Keratinocyte (primary cell): Measurements from ENCODE around the gene AKT1S1. TPM values are rescaled to one million over a fixed set of nuclear protein-coding genes. Genes with fewer than 3 reads are reported as not detected.

Source experiments
- DNase-seq: peaks from one replicate; pipeline ENCODE4 v3.0.0-alpha.2; 2011; ENCODE audit warnings: low read depth, missing footprints, low spot score
- FAIRE-seq: peaks from 2 replicates; lab custom pipeline; 2011; peaks lifted over from hg19 to GRCh38; lab: Jason Lieb, UNC
- H2AFZ ChIP-seq: 2 replicates; pipeline ENCODE4 v1.6.0; 2012; ENCODE audit warnings: low read length, control low read depth, inconsistent platforms; ENCODE audit not compliant: control insufficient read depth
- H3K27ac ChIP-seq: 2 replicates; pipeline ENCODE4 v1.5.1; 2011; ENCODE audit warnings: low read length; ENCODE audit not compliant: control insufficient read depth, insufficient read depth
- H3K27me3 ChIP-seq: 3 replicates; pipeline ENCODE4 v1.6.0; 2011; ENCODE audit warnings: low read length; ENCODE audit not compliant: control insufficient read depth, insufficient read depth; ENCODE audit errors: extremely low read depth
- H3K36me3 ChIP-seq, 2 experiments: 2 replicates in 1 of 2; 3 replicates in 1 of 2; pipeline ENCODE4 v1.5.1; 2011; ENCODE audit warnings: low read length in 2 of 2, mild to moderate bottlenecking in 1 of 2; ENCODE audit not compliant: control insufficient read depth in 2 of 2, insufficient read depth in 2 of 2; ENCODE audit errors: extremely low read depth in 1 of 2
- H3K4me1 ChIP-seq: 3 replicates; pipeline ENCODE4 v1.5.1; 2011; ENCODE audit warnings: low read length; ENCODE audit not compliant: control insufficient read depth, insufficient read depth; ENCODE audit errors: extremely low read depth
- H3K4me2 ChIP-seq: 3 replicates; pipeline ENCODE4 v1.6.0; 2011; ENCODE audit warnings: low read depth, low read length; ENCODE audit not compliant: control insufficient read depth, insufficient read depth; ENCODE audit errors: extremely low read depth
- H3K4me3 ChIP-seq, 3 experiments: fragments of 200-600 bp in 1 of 3; sonication (generic) in 1 of 3; 2 replicates in 2 of 3; 3 replicates in 1 of 3; pipeline ENCODE4 v1.5.1; 2011 to 2016; ENCODE audit warnings: low read length in 3 of 3, mild to moderate bottlenecking in 3 of 3, control low read depth in 2 of 3, inconsistent platforms in 1 of 3, low read depth in 1 of 3, mixed read lengths in 1 of 3, mixed run types in 1 of 3, moderate library complexity in 1 of 3; ENCODE audit not compliant: control insufficient read depth in 2 of 3, insufficient read depth in 2 of 3; ENCODE audit errors: extremely low read depth in 1 of 3
- H3K79me2 ChIP-seq: 2 replicates; pipeline ENCODE4 v1.6.0; 2012; ENCODE audit warnings: low read length; ENCODE audit not compliant: control insufficient read depth, insufficient read depth
- H3K9ac ChIP-seq: 3 replicates; pipeline ENCODE4 v1.6.0; 2011; ENCODE audit warnings: low read length; ENCODE audit not compliant: control insufficient read depth, insufficient read depth; ENCODE audit errors: extremely low read depth
- H3K9me1 ChIP-seq: 3 replicates; pipeline ENCODE4 v1.6.0; 2011; ENCODE audit warnings: low read length; ENCODE audit not compliant: control insufficient read depth, insufficient read depth; ENCODE audit errors: extremely low read depth
- H3K9me3 ChIP-seq: 2 replicates; pipeline ENCODE4 v1.5.1; 2012; ENCODE audit warnings: low read depth, low read length; ENCODE audit not compliant: control insufficient read depth
- H4K20me1 ChIP-seq: 3 replicates; pipeline ENCODE4 v1.6.0; 2011; ENCODE audit warnings: low read length; ENCODE audit not compliant: control insufficient read depth, insufficient read depth; ENCODE audit errors: extremely low read depth
- CTCF ChIP-seq, 3 experiments: IDR thresholded peaks in 1 of 3; conservative IDR thresholded peaks in 1 of 3; optimal IDR thresholded peaks in 1 of 3; 2 replicates in 2 of 3; 3 replicates in 1 of 3; pipeline versions ENCODE3 to v1.5.1; 2011; ENCODE audit warnings: low read length in 3 of 3, mild to moderate bottlenecking in 3 of 3, moderate library complexity in 2 of 3, control low read depth in 1 of 3, inconsistent platforms in 1 of 3; ENCODE audit not compliant: insufficient read depth in 2 of 3; ENCODE audit errors: extremely low read depth in 1 of 3
- EZH2 ChIP-seq: IDR thresholded peaks from one replicate; pipeline ENCODE4 v1.6.1; 2012; ENCODE audit warnings: inconsistent platforms, mild to moderate bottlenecking, low read length, moderate library complexity
- dilution Hi-C: fragments of 300-500 bp; cut with MboI; formaldehyde crosslinking; loops from one replicate; pipeline ENCODE4 v1.7.0; 2020; ENCODE audit warnings: low sequenced_read_pairs; ENCODE audit not compliant: extremely low pct_ligation_motif_present
- polyA plus RNA-seq, 5 experiments: library from polyadenylated mRNA; depleted of rRNA in 3 of 5; stranded (reverse) in 3 of 5; stranded (forward) in 1 of 5; unstranded in 1 of 5; fragments of >200 nt; gene quantifications; 1 replicate in 1 of 5; 2 replicates in 3 of 5; 3 replicates in 1 of 5; pipeline versions ENCODE4 v1.2.1 to v1.2.3, GENCODE V29; 2011 to 2012; ENCODE audit warnings: missing spikeins in 2 of 5, low read depth in 1 of 5, low replicate concordance in 1 of 5

AKT1S1 gene
- polyA plus RNA-seq, 1 donor (not counting 4 experiments of a cell fraction or from before 2014, with no cell fraction given), result 27.2 TPM

- TF ChIP-seq CTCF (optimal IDR thresholded peaks at IDR 0.05 in 1 of 3, IDR thresholded peaks at IDR 0.05 in 1 of 3, conservative IDR thresholded peaks at IDR 0.05 in 1 of 3; ENCODE audit: extremely low read depth in 1 of 3, insufficient read depth in 2 of 3, low read length in 3 of 3), result no peak
- no peak for TF ChIP-seq EZH2
- H3K9me1 ChIP-seq, result no peaks in the 10 kb centered on the region
- no peak overlapping the region for H2AFZ ChIP-seq
- no peaks in the 10 kb centered on the region for H4K20me1 ChIP-seq
- no peak overlapping the region for H3K27ac ChIP-seq
- no peak overlapping the region for H3K4me2 ChIP-seq
- H3K36me3 ChIP-seq, result no peaks in the 10 kb centered on the region
- no peak for DNase-seq
- H3K9me3 ChIP-seq, result no peaks in the 10 kb centered on the region
- H3K27me3 ChIP-seq, result peaks cover 25% of the 10 kb centered on the region
- FAIRE-seq, result no peak
- no peak overlapping the region for H3K9ac ChIP-seq
- H3K79me2 ChIP-seq, result no peaks in the 10 kb centered on the region
- dilution Hi-C loops, result no loop called here
- H3K4me3 ChIP-seq, result no peak overlapping the region
- H3K4me1 ChIP-seq, result peaks cover 4% of the 10 kb centered on the region
Measured at GRCh38 chr19:49895566-49896297, 18.6 kb upstream of the AKT1S1 start.

GRCh38 chr19:49894879-49895565 lies 17.9 kb upstream of the AKT1S1 start:
- Histone ChIP-seq H3K27me3 (peaks cover 25% of the 10 kb centered on the region), H3K9ac (no peak overlapping the region), H4K20me1 (no peaks in the 10 kb centered on the region), H3K4me3 (no peak overlapping the region), H3K4me2 (no peak overlapping the region), H2AFZ (no peak overlapping the region), H3K4me1 (peaks cover 6% of the 10 kb centered on the region), H3K9me3 (no peaks in the 10 kb centered on the region), H3K79me2 (no peaks in the 10 kb centered on the region), H3K36me3 (no peaks in the 10 kb centered on the region), H3K9me1 (no peaks in the 10 kb centered on the region), H3K27ac (no peak overlapping the region)
- TF ChIP-seq EZH2, result no peak
- no peak for TF ChIP-seq CTCF (optimal IDR thresholded peaks at IDR 0.05 in 1 of 3, IDR thresholded peaks at IDR 0.05 in 1 of 3, conservative IDR thresholded peaks at IDR 0.05 in 1 of 3; ENCODE audit: extremely low read depth in 1 of 3, insufficient read depth in 2 of 3, low read length in 3 of 3)
- DNase-seq (no peak), FAIRE-seq (no peak)
- dilution Hi-C loops, result no loop called here
